GM23248 (cell line): ENCODE data around the gene FAM20C.

ENCODE experiments used
- EZH2 ChIP-seq: fragments of 200-600 bp; sonication (generic); IDR thresholded peaks from 2 replicates; pipeline ENCODE4 v1.6.1; 2018; ENCODE audit warnings: antibody characterized with exemption, mild to moderate bottlenecking; ENCODE audit not compliant: insufficient read depth, poor library complexity, severe bottlenecking
- EZH2phosphoT487 ChIP-seq: fragments of 200-600 bp; sonication (generic); IDR thresholded peaks from 2 replicates; pipeline ENCODE4 v1.6.1; 2018; ENCODE audit warnings: antibody characterized with exemption, moderate library complexity, mild to moderate bottlenecking, low read depth; ENCODE audit not compliant: insufficient read depth

GRCh38 chr7:208816-209215, 16.4 kb downstream of the FAM20C start:
- TF ChIP-seq EZH2phosphoT487 (no peak), EZH2 (no peak)
